Activated CD4-positive, alpha-beta T cell treated with anti-CD3 and anti-CD28 coated beads, Interleukin-2, Interleukin-4, amounts not matched to agents 100 ng/mL and 50 ng/mL, durations not matched to agents 16 hours and 8 hours (primary cell): ENCODE results near the gene NOX5.
"Not testable (repeated sequence)": the region's sequence is repeated elsewhere in the genome, so short reads cannot be mapped to it uniquely, and the experiment has no call there.

Experiments used
- DNase-seq: peaks from one replicate; pipeline ENCODE4 v3.0.0-alpha.2; 2020; ENCODE audit warnings: low spot score

Gene NOX5, protein sequence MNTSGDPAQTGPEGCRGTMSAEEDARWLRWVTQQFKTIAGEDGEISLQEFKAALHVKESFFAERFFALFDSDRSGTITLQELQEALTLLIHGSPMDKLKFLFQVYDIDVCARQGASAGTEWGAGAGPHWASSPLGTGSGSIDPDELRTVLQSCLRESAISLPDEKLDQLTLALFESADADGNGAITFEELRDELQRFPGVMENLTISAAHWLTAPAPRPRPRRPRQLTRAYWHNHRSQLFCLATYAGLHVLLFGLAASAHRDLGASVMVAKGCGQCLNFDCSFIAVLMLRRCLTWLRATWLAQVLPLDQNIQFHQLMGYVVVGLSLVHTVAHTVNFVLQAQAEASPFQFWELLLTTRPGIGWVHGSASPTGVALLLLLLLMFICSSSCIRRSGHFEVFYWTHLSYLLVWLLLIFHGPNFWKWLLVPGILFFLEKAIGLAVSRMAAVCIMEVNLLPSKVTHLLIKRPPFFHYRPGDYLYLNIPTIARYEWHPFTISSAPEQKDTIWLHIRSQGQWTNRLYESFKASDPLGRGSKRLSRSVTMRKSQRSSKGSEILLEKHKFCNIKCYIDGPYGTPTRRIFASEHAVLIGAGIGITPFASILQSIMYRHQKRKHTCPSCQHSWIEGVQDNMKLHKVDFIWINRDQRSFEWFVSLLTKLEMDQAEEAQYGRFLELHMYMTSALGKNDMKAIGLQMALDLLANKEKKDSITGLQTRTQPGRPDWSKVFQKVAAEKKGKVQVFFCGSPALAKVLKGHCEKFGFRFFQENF

DNA sequence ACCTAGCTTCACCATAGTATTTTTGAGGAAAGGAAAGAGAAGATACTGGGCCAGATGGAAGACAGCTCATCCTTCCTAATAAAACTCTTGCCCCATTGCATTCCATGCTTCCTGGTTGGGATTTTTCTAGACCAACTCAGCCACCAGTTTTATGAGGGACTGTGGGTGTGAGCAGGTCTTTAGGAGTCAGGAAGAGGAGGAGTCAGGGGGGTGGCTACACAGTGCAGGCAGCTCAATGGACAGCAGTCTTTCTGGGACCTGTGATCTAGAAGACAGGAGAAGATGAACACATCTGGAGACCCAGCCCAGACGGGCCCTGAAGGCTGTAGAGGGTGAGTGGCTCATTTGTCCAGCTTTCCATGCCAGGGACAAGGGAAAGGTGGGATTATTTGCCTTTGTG is at the start of gene NOX5:
Gene NOX5 (plus strand): TSS at position 242 of the 400 bp plus-strand sequence. CDS start 41 bp downstream, at position 283.
- DNase-seq = no peak

DNA sequence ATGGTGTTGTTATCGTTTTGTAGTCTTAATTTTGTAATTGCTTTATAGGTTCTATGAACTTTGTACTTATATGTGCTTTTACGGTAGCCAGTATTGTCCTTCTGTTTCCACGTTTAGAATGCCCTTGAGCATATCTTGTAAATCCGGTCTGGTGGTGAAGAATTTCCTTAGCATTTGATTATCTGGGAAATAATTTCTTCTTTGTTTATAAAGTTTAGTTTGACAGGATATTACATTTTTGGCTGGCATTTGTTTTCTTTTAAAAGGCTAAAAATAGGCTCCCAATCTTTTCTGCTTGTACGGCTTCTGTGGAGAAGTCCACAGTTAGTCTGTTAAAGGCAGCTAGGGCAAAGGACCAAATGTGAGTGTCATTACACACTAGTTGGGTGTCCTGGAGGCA is 47.5 kb upstream of the NOX5 start:
- no peak for DNase-seq

DNA sequence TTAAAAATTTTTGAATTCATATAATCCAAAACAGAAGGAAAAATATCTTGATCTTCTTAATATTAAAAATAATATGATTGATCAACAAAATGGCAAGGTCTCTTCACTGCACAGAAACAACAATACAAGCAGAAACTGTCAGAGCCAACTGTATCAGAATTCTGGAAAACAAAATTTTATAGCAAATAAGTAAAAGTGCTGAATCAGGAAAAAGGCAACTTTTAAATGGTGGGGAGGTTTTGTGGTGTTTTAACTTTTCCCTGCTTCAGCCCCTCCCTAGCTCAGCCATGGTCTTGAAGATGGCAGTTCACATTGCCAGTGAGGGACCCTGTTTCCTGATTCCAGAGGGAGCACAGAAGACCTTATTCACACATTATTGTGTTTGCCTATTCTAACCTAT is 46.5 kb upstream of the NOX5 start:
- no peak for DNase-seq

DNA sequence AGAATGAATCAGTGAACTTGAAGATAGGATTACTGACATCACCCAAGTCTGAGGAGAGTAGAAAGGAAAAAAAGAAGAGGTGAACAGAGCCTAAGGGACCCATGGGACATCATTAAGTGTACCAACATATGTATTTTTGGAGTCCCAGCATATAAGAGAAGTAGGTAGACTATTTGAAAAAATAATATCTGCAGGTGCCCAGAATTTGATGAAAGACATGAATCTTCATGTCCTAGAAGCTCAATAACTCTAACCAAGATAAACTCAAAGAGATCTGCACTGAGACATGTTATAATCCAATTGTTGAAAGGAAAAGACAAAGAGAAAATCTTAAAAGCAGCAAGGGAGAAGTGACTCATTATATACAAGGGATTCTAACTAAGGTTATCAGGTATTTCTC is 45.2 kb upstream of the NOX5 start:
- no peak for DNase-seq

DNA sequence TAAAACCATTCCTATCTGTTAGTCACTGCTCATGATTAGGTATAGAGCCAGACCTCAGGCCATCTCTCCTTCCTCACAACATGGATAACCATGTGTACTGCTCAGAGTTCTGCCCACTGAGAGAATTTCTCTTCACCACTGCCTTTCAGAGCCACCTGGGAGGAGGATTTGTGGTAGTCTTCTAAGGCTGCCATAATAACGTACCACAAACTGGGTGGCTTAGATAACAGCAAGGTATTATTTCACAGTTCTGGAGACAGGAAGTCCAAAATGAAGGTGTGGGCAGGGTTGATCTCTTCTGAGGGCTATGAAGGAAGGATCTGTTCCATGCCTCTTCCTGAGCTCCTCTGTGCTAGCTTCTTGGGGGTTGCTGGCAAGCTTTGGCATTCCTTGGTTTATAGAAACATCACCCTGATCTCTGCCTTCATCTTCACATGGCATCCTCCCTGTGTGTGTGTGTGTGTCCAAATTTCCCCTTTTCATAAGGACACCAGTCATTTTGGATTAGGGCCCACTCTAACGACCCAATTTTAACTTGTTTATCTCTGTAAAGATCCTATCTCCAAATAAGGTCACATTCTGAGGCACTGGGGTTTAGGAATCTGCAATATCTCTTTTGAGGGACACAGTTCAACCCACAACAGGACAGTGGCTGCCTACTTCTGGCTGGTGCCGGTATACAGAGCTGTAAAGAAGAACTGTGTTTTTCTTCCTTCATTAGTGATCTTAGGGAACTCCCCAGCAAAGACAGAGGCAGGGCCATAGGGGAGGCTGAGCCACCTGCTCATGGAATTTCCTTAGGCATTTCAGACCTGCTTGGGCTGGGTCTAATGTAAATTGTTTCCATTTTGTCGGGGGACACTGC is 42.1 kb upstream of the NOX5 start:
- no peak for DNase-seq

DNA sequence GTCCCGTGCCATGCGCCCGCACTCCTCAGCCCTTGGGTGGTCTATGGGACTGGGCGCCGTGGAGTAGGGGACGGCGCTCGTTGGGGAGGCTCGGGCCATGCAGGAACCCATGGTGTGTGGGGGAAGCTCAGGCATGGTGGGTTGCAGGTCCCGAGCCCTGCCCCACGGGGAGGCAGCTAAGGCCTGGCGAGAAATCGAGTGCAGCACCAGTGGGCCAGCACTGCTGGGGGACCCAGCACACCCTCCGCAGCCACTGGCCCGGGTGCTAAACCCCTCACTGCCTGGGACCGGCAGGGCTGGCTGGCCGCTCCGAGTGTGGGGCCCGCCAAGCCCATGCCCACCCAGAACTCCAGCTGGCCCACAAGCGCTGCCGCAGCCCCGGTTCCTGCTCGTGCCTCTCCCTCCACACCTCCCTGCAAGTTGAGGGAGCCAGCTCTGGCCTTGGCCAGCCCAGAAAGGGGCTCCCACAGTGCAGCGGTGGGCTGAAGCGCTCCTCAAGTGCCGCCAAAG is 38.8 kb upstream of the NOX5 start:
- DNase-seq = not testable (repeated sequence)

DNA sequence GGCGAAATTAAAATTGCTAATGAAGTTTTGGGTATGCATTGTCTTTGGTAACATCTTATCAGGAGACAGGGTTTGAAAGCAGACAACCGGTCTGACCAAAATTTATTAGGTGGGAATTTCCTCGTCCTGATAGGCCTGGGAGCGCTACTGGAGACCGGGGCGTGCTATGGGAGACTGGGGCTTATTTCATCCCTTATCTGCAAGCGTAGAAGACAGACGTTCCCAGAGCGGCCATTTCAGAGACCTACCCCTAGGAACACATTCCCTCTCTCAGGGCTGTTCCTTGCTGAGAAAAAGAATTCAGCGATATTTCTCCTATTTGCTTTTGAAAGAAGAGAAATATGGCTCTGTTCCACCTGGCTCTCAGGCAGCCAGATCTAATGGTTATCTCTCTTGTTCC is 37.1 kb upstream of the NOX5 start:
- DNase-seq = not testable (repeated sequence)

DNA sequence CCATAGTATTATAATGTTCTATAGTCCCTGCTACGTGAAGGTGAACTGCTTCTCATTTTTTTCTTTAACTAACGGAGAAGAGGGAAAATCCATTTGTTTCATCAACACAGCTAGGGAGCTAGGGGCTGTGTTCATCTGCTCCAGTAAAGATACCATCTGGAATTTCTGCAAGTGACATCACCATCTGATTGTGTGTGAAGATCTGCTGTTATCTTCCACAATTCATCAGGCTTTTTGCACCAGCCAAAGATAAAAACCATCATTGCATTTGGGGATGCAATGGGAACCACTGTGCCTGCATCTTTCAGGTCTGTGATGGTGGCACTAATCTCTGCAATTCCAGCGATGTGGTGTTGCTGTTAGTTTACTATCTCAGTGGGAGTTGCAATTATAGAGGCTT is 35.5 kb upstream of the NOX5 start:
- DNase-seq = no peak

DNA sequence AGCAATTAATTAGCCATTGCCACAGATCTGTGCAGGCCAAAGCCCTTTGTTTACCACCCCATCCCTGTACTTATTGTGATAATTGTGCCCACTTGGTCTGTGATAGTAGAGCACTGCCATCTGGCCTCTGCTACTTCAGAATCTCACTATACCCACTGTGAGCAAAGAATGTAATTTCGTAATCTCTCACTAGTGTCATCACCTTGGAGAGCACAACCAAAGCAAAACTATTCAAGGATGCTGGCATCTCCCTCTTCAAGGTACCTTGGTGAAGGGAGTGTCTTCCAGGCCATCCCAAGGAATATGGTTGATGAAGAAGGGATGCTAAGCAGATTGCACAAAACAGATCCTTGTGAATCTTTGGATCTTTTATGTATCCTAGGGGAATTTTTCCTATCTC is 34.7 kb upstream of the NOX5 start:
- no peak for DNase-seq

DNA sequence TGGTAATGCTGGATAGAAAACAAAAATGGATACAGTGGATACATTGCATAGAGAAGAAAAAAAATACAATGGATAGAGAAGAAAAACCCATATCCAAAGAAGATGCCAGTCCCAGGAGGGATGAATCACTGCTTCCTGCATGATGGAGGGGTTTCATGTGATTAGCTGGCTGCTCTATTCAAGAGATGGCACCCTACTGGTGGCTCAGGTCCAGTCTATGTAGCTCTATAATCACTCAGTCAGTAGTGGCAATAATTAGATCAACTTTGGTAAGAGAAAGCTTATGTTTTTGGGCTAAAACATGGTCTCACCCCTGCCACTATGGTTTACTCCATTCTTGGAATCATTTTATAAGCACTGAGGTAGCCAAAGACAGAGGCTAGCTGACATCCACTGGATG is 33.7 kb upstream of the NOX5 start:
- no peak for DNase-seq

DNA sequence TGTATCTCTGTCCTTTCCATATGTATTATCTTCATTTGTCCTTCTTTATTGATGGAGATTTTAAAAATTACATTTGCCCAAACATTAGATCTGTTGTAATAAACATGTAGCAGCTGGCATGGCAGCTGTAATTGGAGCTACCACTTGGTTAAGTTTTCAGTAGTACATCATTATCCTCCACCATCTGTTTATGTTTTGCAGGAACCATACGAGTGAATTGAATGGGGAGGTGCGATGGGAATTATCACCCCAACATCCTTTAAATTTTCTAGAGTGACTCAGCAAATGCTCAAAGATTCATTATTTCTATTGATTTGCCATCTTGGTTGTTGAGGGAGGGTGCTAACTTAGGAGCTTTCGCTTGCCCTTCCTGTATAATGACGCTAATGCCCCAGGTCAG is 32.6 kb upstream of the NOX5 start:
- DNase-seq = no peak

DNA sequence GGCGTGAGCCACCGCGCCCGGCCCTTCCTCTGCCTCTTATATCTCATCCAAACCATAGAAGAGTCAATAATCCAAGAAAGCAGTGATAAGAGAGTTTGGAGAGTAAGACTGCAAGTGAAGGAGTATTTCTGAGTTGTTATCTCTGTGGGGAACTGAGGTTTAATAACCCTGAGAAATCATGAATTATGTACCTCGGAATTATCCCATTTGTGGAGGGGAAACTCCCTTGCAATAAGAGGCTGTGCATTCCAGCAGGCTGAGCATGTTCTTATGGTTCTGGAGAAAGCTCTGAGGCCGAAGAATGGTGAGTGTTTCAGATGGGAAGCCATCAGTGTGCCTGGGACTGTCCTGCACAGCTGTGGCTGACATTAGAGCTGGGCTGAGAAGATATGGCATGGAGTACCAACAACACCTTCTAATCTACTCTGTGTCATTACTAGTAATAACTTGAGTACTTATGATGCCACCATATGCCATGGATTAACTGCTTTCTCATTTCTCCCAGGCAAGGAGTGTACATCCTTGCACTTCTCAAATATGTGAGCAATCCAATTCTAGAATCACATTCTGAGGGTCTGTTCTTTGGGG is 31.4 kb upstream of the NOX5 start:
- DNase-seq = no peak

DNA sequence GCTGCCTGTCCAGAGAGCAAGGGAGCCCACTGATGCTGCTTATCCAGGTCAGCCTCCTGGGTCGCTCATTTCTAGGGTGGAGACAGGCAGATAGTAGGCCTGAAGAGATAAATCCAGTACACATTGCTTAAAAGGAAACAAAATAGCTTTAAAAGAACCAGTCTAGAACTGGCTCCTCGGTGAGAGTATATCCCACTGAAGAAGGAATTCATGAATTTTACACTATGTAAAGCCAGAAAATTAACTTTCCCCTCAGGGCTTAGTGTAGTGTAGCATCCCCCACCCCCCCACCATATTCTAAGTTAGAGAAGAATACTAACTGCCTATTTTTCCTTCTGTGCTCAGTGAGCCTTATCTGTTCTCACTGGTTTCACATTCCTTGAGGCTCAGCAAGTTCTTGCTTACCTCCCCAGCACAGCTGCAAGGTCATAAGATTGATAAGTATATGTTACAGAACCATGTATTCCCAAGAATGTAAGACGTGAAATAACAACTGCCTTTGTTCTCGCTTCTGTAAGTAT is 30.5 kb upstream of the NOX5 start:
- no peak for DNase-seq

DNA sequence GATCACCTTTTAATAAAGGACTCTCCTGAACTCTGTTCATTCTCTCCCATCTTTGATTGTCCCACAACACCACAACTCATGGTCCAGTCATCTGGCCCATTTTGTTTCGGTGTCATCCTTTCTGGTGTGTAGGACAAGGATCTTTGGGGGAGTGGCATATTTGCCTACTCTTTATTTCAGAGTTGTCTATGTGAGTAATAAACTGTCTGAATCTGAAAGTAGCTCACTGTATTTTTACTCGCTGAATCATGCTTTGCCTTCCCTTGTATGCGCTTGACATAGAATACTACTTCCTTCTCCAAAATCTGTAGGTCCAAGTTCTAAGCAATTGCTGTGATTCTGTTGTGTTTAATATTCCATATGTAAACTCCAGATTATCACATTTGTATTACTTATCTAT is 29.9 kb upstream of the NOX5 start:
- no peak for DNase-seq

DNA sequence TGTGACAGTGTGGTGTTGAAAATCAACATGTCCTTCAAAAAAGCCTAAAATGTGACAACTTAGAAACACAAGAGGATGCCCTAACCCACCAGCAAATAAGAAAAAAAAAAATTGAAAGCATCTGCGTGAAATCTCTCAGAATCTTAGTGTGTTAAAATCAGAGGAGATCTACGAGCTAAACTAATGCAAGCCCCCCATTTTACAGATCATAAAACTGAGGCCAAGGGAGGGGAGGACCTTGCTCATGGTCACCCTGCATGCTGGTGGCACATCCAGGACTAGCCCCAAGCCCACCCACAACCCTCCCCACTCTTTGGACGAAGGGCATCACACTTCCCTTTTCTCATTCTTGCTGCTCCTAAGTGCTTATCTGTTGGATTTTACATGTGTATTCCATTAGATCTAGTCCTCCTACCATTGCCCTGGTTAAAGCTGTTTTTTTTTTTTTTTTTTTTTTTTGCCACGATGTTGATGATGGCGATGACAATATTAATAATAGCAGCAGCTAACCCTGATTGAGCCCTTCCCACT is 29.1 kb upstream of the NOX5 start:
- DNase-seq = no peak

DNA sequence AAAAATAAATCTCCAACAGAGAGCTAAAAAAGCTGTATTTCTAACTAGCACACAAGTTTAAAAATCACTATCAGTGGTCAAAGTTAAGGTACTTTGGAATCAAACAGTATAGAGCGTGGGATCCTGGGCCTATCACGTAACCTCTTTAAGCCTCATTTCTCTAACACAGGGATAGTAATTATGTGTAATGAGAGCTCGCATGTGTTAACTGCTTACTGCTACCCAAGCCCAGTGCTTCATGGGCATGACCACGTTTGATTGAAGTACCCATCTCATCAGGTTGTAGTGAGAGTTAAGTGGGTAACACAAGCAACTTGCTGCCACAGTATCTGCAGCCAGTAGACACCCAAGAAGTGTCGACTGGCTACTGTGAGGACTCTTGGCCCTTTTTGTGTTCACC is 28.2 kb upstream of the NOX5 start:
- no peak for DNase-seq

DNA sequence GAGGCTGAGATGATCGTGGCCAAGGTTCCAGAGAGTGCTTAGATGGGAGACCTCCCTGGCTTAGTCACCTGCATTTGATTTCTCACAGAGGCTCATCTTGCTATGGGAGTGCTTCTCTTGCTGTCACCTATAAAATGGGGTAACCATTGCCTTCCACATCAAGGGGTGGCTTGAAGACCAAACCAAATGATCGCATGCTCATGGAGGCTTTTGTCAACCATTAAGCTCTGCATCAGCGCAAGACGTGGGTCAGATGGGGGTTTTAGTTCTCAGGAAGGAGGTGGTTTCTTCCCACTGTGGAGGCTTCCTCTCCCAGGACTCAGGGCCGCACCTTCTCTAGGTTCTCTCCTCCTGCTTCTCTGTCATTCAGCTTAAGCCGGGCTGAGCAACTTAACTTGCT is 27.4 kb upstream of the NOX5 start:
- DNase-seq = no peak

DNA sequence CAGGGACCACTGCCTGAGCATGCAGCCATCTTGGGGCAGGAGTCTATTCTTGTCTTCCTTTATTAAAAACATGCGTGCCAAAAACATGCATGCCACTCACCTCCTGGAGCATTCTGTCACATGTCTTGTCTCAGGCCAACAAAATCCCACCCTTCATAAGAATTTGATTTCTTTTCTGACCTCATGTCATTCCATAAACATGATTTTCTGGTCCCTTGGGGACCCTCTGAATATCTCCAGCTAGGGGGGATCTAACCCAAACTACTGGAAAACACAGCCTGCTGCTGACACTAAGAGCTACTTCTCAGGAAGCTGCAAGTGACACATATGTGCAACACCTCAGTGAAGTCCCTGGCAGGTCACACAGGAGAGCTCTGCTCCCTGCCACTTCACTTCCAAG is 26.8 kb upstream of the NOX5 start:
- DNase-seq = no peak

DNA sequence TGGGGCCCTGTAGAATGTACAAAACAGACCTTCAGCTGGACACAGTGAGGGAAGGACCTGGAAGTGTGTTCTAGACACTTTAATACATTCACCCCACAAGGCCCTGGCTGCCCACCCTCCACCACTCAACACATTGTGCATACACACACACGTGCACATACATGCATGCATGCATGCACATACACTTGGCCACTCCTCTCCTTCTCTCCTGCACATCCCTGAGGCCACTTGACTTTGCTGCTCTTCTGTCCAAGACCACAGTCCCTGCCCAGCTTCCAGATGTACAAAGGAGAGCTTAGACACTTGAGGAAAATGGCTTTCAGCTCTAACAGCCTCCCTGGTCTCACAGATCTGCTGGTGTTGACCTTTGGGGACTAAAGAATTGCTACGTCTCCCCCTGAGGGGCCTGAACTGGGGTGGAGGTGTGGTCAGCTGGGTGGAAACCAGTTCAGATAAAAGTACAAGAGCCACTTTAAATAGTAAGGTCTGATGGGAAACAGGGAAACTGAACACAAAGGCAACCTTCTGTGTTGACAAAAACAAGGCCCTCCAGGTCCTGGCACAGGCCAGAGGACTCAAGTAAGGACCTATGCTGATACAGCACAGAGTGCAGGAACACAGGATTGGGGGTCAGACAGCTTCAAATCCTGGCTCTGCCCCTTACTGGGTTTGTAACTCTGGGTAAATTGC is 24.8 kb upstream of the NOX5 start:
- DNase-seq = no peak

DNA sequence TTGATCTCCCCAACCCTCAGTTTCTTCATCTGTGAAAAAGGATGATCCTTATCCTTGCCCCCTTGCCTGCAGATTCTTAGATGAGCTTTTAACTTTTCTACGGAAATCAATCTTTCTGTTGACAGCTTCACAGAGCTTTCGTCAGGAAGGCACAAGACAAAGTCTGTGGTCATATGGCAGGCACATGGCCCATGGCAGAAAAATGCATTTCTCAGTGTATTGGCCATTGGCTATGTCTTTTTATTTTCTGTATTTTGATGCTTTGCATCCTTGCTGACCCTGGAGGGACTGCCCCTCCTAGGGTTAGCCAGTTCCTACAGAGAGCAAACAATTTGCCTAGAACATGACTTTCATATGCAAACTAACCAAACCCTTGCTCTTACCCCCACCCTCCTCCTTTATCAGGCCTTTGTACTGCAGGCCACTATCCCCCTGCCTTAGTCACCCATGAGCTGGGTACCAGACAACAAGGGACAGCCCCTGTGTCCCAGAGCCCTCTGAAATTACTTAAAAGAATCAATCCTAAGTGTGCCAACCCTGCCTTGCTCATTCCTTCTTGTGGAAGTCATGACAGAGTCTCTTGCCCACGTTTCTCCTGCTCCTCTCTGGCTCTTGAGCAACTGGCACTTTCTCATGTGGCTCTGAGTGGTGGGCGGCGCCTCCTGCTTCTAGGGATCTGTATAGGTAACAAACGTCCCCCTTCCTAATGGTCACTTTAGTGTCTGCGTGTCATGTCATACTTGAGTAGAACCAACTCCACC is 24.1 kb upstream of the NOX5 start:
- DNase-seq = no peak
